Colonic mucosa (tissue), 4 donors: ENCODE data around the gene ZNF407. TPM values are rescaled to one million over a fixed set of nuclear protein-coding genes. Genes with fewer than 3 reads are reported as not detected.

Experiments
- DNase-seq: peaks from one replicate; pipeline ENCODE4 v3.0.0-alpha.2; 2020
- H3K27ac ChIP-seq: fragments of 200-600 bp; one replicate; pipeline ENCODE4 v1.8.0; 2021
- H3K27me3 ChIP-seq: fragments of 200-600 bp; one replicate; pipeline ENCODE4 v1.8.0; 2021
- H3K36me3 ChIP-seq: fragments of 200-600 bp; one replicate; pipeline ENCODE4 v1.8.0; 2021
- H3K4me1 ChIP-seq: fragments of 200-600 bp; one replicate; pipeline ENCODE4 v1.8.0; 2021; ENCODE audit warnings: mild to moderate bottlenecking
- H3K4me3 ChIP-seq: fragments of 200-600 bp; one replicate; pipeline ENCODE4 v1.8.0; 2021
- H3K9ac ChIP-seq, 2 donors: one replicate each; pipeline ENCODE4 v1.7.0; 2013; ENCODE audit warnings: control low read depth in 2 of 2, low read depth in 2 of 2, low read length in 2 of 2
- H3K9me3 ChIP-seq: fragments of 200-600 bp; one replicate; pipeline ENCODE4 v1.8.0; 2021
- intact Hi-C: fragments of 100-400 bp; cut with DNase I; formaldehyde crosslinking; loops from one replicate; pipeline ENCODE4 v1.14.1; 2022
- total RNA-seq, 2 donors: library from RNA; stranded (reverse); fragmentation: NEBNext Ultra II Directional in 1 of 2; extraction: Animal tissue kit (Norgen Biotek cat#: 25700) in 1 of 2; gene quantifications; one replicate each; pipeline ENCODE4 v1.2.1, GENCODE V29; 2021
- TF ChIP-seq, protein P1 (sequence below): fragments of 200-600 bp; IDR thresholded peaks from one replicate; pipeline ENCODE4 v1.8.0; 2022; ENCODE audit warnings: antibody characterized with exemption, mild to moderate bottlenecking
- donor health status: healthy.
- donor health status: DM: no; HTN: no; CAD: no.
- donor health status: DM: no; HTN: no; CAD: no.

The ZNF407 gene
- total RNA-seq, 2 donors from 2014 or later: 8.1 to 13.1 TPM

DNA sequence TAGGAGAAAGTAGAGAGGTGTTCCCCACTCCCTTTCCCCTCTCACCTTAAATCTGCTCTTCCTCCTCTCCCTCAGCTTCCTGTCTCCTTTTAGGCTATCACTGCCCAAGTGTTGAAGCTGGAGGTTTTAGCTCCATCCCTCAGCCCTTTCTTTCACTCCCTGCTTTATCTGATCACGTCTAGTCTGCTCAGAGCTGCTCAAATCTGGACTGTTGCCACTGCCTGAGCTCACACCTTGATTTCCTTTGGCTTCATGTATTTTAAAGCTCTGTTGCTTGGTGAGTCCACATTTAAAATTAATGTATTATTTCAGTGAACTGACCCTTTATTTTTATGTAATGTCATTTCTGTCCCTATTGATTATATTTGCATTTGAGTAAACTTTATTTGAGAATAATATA is 374.7 kb downstream of the ZNF407 start:
- Histone ChIP-seq H3K36me3 (no peaks in the 10 kb centered on the region), H3K4me1 (no peaks in the 10 kb centered on the region), H3K27me3 (no peaks in the 10 kb centered on the region), H3K9ac (no peak overlapping the region), H3K27ac (no peak overlapping the region), H3K4me3 (no peak overlapping the region), H3K9me3 (no peaks in the 10 kb centered on the region)
- no peak for DNase-seq
- TF ChIP-seq, protein P1, sequence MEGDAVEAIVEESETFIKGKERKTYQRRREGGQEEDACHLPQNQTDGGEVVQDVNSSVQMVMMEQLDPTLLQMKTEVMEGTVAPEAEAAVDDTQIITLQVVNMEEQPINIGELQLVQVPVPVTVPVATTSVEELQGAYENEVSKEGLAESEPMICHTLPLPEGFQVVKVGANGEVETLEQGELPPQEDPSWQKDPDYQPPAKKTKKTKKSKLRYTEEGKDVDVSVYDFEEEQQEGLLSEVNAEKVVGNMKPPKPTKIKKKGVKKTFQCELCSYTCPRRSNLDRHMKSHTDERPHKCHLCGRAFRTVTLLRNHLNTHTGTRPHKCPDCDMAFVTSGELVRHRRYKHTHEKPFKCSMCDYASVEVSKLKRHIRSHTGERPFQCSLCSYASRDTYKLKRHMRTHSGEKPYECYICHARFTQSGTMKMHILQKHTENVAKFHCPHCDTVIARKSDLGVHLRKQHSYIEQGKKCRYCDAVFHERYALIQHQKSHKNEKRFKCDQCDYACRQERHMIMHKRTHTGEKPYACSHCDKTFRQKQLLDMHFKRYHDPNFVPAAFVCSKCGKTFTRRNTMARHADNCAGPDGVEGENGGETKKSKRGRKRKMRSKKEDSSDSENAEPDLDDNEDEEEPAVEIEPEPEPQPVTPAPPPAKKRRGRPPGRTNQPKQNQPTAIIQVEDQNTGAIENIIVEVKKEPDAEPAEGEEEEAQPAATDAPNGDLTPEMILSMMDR: no peak
- intact Hi-C loops: no loop called here

DNA sequence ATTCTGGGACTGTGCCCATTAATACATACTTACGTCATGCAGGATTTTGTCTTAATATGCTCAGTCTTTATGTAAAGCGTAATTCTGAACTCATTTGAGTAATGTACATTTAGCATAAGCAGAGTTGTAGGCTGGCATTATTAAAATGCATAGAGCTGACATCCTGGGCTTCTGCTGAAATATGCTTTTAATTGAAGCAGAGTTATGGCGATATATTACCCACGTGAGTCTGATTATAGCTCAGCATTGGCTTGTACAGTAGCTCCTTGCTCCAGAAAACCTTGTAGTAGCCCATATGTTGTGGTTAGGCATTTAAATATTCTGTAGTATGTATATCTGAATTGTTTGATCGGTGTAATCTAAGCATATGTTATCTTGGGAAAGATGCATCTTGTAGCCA is 377.3 kb downstream of the ZNF407 start:
- TF ChIP-seq, protein P1: no peak
- Histone ChIP-seq H3K4me3 (no peak overlapping the region), H3K9ac (no peak overlapping the region), H3K36me3 (no peaks in the 10 kb centered on the region), H3K27me3 (no peaks in the 10 kb centered on the region), H3K27ac (no peak overlapping the region), H3K9me3 (no peaks in the 10 kb centered on the region), H3K4me1 (no peaks in the 10 kb centered on the region)
- no peak for DNase-seq
- intact Hi-C loops: no loop called here

GRCh38 chr18:74976331-74976909 is 378.8 kb downstream of the ZNF407 start:
- intact Hi-C loops: no loop called here
- Histone ChIP-seq H3K4me1 (no peaks in the 10 kb centered on the region), H3K9ac (no peak overlapping the region), H3K27me3 (no peaks in the 10 kb centered on the region), H3K36me3 (no peaks in the 10 kb centered on the region), H3K27ac (no peak overlapping the region), H3K9me3 (no peaks in the 10 kb centered on the region), H3K4me3 (no peak overlapping the region)
- TF ChIP-seq, protein P1: no peak
- DNase-seq: no peak

GRCh38 chr18:74977041-74977440 is 379.4 kb downstream of the ZNF407 start:
- Histone ChIP-seq H3K36me3 (no peaks in the 10 kb centered on the region), H3K27me3 (no peaks in the 10 kb centered on the region), H3K4me3 (no peak overlapping the region), H3K9ac (no peak overlapping the region), H3K9me3 (no peaks in the 10 kb centered on the region), H3K4me1 (no peaks in the 10 kb centered on the region), H3K27ac (no peak overlapping the region)
- intact Hi-C loops: no loop called here
- DNase-seq: no peak
- TF ChIP-seq, protein P1: no peak

GRCh38 chr18:74980669-74981068 is 383.0 kb downstream of the ZNF407 start:
- H3K27me3 ChIP-seq: no peaks in the 10 kb centered on the region
- H3K36me3 ChIP-seq: no peaks in the 10 kb centered on the region
- H3K9me3 ChIP-seq: no peaks in the 10 kb centered on the region
- H3K27ac ChIP-seq: no peak overlapping the region
- TF ChIP-seq, protein P1: no peak
- DNase-seq: no peak
- intact Hi-C loops: no loop called here
- no peaks in the 10 kb centered on the region for H3K4me1 ChIP-seq
- no peak overlapping the region for H3K4me3 ChIP-seq
- no peak overlapping the region for H3K9ac ChIP-seq
